Subcutaneous adipose tissue (tissue), 4 donors: ENCODE measurements around the gene CCR6. TPM values are rescaled to one million over a fixed set of nuclear protein-coding genes. Genes with fewer than 3 reads are reported as not detected.

Experiments used
- CTCF ChIP-seq: fragments of 450-650 bp; IDR thresholded peaks from one replicate; pipeline ENCODE4 v1.5.1; 2016; ENCODE audit warnings: low read depth, mild to moderate bottlenecking, control low read depth, antibody characterized with exemption, moderate library complexity
- total RNA-seq, 4 donors: library from RNA; depleted of rRNA; stranded (reverse); fragments of >200 nt; gene quantifications; one replicate each; pipeline ENCODE4 v1.1.0, GENCODE V29; 2016

CCR6 gene
- total RNA-seq, 4 donors from 2014 or later, result 0.22 TPM; not detected in 3

GRCh38 chr6:167129562-167129961 is 6.7 kb downstream of the CCR6 start:
- no peak for TF ChIP-seq CTCF

- no peak for TF ChIP-seq CTCF
These were observed 7.2 kb downstream of the CCR6 start for GRCh38 chr6:167130008-167130677.

- no peak for TF ChIP-seq CTCF
These were observed 8.1 kb downstream of the CCR6 start for GRCh38 chr6:167130712-167131684.

- no peak for TF ChIP-seq CTCF
These were observed 11.8 kb downstream of the CCR6 start for GRCh38 chr6:167134448-167135328.

- TF ChIP-seq CTCF, result no peak
These were observed 13.5 kb downstream of the CCR6 start for GRCh38 chr6:167136376-167136775.

GRCh38 chr6:167137081-167137480 is 14.2 kb downstream of the CCR6 start:
- TF ChIP-seq CTCF, result no peak
